Glutamatergic neuron (in vitro differentiated cells): ENCODE measurements around the gene IL17B. TPM values are rescaled to one million over a fixed set of nuclear protein-coding genes. Genes with fewer than 3 reads are reported as not detected.

Experiments used
- DNase-seq: peaks from one replicate; pipeline ENCODE4 v3.0.0; 2022
- H3K27ac Mint-ChIP-seq: one replicate; pipeline ENCODE4 v1.8.0; 2020; ENCODE audit warnings: mild to moderate bottlenecking, mixed read lengths, inconsistent platforms; ENCODE audit not compliant: unreplicated experiment
- H3K27me3 Mint-ChIP-seq: one replicate; pipeline ENCODE4 v1.8.0; 2020; ENCODE audit warnings: mild to moderate bottlenecking, moderate library complexity, mixed read lengths, inconsistent platforms; ENCODE audit not compliant: unreplicated experiment
- H3K36me3 Mint-ChIP-seq: one replicate; pipeline ENCODE4 v1.8.0; 2020; ENCODE audit warnings: mild to moderate bottlenecking, mixed read lengths, inconsistent platforms; ENCODE audit not compliant: unreplicated experiment
- H3K4me1 Mint-ChIP-seq: one replicate; pipeline ENCODE4 v1.8.0; 2020; ENCODE audit warnings: mild to moderate bottlenecking, low read depth, mixed read lengths, inconsistent platforms; ENCODE audit not compliant: unreplicated experiment
- H3K4me3 Mint-ChIP-seq: one replicate; pipeline ENCODE4 v1.8.0; 2020; ENCODE audit warnings: mild to moderate bottlenecking, mixed read lengths, inconsistent platforms; ENCODE audit not compliant: unreplicated experiment
- H3K9me3 Mint-ChIP-seq: one replicate; pipeline ENCODE4 v1.8.0; 2020; ENCODE audit warnings: mild to moderate bottlenecking, moderate library complexity, mixed read lengths, inconsistent platforms; ENCODE audit not compliant: unreplicated experiment
- total RNA-seq: library from RNA; stranded (reverse); fragmentation: NEBNext Ultra II Directional; extraction: Animal tissue kit (Norgen Biotek cat#: 25700); gene quantifications from one replicate; pipeline ENCODE4 v1.2.1, GENCODE V29; 2021; ENCODE audit not compliant: unreplicated experiment
- TF ChIP-seq, protein P1 (sequence below): fragments of 200-600 bp; sonication (generic); IDR thresholded peaks from one replicate; pipeline ENCODE4 v1.5.0; 2021; ENCODE audit not compliant: partially characterized antibody, unreplicated experiment

IL17B gene
- total RNA-seq, 1 donor from 2014 or later: 0.88 TPM

DNA sequence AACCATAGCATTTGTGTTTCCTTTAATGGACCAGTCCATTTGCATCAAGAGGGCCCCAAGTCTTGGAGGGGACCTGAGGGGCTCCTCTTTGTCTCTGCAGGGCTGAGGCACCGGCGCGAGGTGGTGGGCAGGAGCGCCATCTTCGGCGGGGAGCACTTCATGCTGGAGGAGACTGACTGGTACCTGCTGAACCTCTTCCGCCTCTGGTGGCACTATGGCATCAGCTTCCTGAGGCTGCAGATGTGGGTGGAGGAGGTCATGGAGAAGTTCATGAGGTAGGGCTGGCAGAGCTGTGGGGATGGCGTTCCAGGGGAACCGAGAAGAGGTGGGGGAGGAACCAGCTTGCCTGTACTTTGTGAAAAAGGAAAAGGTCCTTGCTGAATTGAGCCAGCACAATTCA is 15.2 kb downstream of the IL17B start:
- no peak overlapping the region for H3K27ac Mint-ChIP-seq
- TF ChIP-seq, protein P1, sequence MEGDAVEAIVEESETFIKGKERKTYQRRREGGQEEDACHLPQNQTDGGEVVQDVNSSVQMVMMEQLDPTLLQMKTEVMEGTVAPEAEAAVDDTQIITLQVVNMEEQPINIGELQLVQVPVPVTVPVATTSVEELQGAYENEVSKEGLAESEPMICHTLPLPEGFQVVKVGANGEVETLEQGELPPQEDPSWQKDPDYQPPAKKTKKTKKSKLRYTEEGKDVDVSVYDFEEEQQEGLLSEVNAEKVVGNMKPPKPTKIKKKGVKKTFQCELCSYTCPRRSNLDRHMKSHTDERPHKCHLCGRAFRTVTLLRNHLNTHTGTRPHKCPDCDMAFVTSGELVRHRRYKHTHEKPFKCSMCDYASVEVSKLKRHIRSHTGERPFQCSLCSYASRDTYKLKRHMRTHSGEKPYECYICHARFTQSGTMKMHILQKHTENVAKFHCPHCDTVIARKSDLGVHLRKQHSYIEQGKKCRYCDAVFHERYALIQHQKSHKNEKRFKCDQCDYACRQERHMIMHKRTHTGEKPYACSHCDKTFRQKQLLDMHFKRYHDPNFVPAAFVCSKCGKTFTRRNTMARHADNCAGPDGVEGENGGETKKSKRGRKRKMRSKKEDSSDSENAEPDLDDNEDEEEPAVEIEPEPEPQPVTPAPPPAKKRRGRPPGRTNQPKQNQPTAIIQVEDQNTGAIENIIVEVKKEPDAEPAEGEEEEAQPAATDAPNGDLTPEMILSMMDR: no peak
- DNase-seq: no peak

DNA sequence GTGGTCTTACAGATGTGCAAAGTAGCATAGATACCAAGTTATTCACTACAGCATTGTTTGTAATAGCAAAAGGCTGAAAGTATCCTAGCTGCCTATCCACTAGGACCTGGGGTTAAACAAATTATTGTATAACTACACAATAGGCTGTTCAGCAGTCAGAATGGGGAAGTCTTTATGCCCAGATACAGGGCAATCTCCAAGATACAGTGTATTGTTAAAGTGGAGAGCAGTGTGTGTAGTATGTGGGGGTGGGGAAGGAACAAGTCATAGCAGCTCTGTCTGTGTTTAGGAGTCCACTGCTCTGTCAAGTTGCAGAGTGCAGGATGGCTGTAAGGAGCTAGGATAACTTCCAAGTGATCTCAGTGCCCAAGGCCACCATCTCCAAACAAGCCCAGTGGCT is 15.7 kb downstream of the IL17B start:
- H3K27me3 Mint-ChIP-seq: peaks cover 2% of the 10 kb centered on the region
- H3K36me3 Mint-ChIP-seq: no peaks in the 10 kb centered on the region
- no peak overlapping the region for H3K4me3 Mint-ChIP-seq
- no peak overlapping the region for H3K27ac Mint-ChIP-seq
- no peak for DNase-seq
- peaks cover 2% of the 10 kb centered on the region for H3K9me3 Mint-ChIP-seq
- peaks cover 13% of the 10 kb centered on the region for H3K4me1 Mint-ChIP-seq
- TF ChIP-seq, protein P1: no peak

More for the DNA sequence above, 15.2 kb downstream of the IL17B start:
- H3K4me3 Mint-ChIP-seq: no peak overlapping the region
- H3K27me3 Mint-ChIP-seq: peaks cover 2% of the 10 kb centered on the region
- peaks cover 9% of the 10 kb centered on the region for H3K4me1 Mint-ChIP-seq
- H3K9me3 Mint-ChIP-seq: peaks cover 2% of the 10 kb centered on the region
- no peaks in the 10 kb centered on the region for H3K36me3 Mint-ChIP-seq

DNA sequence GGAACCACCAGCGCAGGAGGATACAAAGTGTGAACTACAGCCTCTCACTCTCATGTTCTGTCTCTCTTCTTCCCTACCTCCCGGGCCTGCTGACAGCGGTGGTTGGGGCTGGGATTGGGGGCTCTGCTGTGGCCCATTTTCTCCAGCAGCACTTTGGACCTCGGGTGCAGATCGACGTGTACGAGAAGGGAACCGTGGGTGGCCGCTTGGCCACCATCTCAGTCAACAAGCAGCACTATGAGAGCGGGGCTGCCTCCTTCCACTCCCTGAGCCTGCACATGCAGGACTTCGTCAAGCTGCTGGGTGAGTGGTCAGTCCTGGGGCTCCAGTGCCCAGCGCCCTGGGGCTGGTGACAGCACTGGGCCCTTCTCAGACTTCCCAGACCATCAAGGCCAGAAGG is 16.6 kb downstream of the IL17B start:
- Mint-ChIP-seq H3K27ac (no peak overlapping the region), H3K36me3 (no peaks in the 10 kb centered on the region), H3K27me3 (peaks cover 2% of the 10 kb centered on the region), H3K4me1 (peaks cover 14% of the 10 kb centered on the region), H3K4me3 (no peak overlapping the region), H3K9me3 (peaks cover 2% of the 10 kb centered on the region)
- TF ChIP-seq, protein P1: no peak
- DNase-seq: no peak

DNA sequence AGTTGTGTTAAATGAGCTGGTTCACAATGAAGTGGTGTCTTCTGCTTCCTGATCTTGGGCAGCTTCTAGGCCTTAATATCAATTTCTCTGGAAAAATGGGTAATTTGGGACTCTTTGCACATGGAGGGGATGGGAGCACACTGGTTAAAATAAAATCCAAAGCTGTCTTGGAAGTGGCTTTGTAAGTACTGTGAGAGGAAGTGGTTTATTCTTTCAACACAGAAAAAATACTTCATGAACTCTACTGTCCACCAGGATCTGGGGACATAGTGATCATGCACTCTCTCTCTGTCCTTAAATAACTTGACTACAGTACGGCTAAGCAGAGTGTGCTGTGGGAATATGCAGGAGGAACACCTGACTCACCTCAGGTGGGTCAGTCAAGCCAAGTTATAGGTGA is 18.8 kb downstream of the IL17B start:
- Mint-ChIP-seq H3K9me3 (peaks cover 1% of the 10 kb centered on the region), H3K27ac (no peak overlapping the region), H3K36me3 (no peaks in the 10 kb centered on the region), H3K4me3 (no peak overlapping the region), H3K27me3 (peaks cover 2% of the 10 kb centered on the region), H3K4me1 (peaks cover 11% of the 10 kb centered on the region)
- DNase-seq: no peak
- TF ChIP-seq, protein P1: no peak

DNA sequence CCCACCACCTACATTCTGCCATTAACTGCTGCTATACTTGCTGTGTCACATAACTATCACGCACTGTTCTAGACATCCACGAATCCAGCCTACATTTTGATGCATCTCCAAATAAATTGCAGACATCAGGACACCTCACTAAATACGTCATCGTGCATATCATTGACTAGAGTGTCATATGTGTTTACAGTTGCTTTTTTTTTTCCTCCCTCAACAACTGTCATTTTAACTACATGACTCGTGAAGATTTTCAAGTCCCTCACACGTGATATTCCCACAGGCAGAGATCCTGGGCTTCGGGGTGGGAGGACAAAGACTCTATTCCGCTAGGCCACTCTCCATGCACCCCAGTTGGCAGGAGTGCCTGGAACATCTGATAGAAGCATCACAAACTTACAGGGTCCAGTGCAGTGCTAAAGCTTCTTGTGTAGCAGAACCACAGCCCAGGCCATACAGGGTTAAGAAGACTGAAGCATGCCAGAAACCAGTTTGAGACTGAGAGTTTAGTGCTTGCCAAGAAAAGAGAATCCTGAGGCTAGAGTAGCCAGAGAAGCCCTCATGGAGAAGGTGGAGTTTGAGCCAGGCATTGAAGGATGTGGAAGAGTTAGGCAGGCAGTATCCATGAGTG is 20.1 kb downstream of the IL17B start:
- Mint-ChIP-seq H3K4me1 (peaks cover 11% of the 10 kb centered on the region), H3K9me3 (peaks cover 1% of the 10 kb centered on the region), H3K27me3 (no peaks in the 10 kb centered on the region), H3K27ac (peak overlapping the region; percentile 35), H3K4me3 (peak overlapping the region; percentile 97), H3K36me3 (no peaks in the 10 kb centered on the region)
- no peak for DNase-seq
- TF ChIP-seq, protein P1: no peak
